ENCODE measurements around the gene ZFYVE19. TPM values are rescaled to one million over a fixed set of nuclear protein-coding genes. Genes with fewer than 3 reads are reported as not detected.

ZFYVE19 gene
- total RNA-seq, 1 donor, result 32.3 TPM

DNA sequence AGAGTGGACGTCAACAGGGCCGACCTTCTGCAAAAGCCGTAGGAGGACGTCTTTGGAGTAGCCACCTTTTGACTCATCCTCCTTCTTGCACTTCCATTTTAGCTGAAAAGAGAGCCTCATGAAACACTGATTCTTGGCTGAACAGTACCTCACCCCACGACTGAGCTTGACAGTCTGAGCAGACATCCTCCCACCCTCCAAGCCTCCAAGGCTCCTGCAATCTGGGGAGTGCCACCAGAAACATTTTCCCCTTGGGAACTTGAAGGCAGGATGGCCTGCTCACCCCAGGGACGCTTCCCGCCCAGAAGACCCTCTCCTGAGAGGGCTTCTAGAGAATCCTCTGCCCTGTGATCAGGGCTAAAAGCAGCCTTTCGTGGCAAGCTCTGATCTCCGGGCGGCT is 31.9 kb upstream of the ZFYVE19 start:
- no peak for DNase-seq (ENCODE audit: low read depth in 2 of 3, low spot score in 2 of 3)

DNA sequence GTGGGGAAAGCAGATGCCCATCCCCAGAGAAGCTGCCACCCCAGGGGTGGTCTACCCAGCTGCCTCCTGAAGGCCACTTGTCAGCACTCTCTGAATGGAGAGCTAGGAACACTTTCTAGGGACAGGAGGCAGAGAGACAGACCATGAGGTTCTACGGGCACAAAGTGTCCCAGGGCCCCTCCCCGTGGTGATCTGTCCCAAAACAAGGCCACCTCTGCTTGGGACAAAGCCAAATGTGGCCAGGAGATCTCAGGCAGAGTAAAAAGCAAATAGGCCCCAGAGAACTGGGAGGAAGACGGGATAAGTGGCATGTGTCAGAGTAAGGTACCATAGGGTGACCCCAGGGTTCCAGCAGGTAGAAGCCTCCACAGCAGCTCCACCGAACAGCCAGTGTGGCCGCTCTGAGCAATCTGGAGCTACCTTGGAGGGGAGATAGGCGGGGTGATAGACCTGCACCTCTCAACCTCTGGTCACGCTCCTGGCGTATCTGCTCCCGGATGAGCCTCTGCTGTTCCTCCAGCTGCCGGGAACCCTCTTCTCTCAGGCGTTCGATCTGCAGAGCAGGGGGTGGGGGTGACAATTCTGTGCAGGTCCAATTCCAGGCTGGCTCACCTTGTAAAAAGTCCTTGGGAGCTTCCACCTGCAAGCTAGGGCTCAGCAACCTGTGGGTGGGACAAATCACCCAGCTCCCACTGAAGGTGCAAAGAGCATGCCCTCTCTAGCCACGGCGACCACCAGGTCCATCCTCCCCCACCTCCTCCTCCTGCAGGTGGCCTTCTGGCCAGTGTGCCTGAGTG is 31.0 kb upstream of the ZFYVE19 start:
- no peak for DNase-seq (ENCODE audit: low read depth in 2 of 3, low spot score in 2 of 3)

DNA sequence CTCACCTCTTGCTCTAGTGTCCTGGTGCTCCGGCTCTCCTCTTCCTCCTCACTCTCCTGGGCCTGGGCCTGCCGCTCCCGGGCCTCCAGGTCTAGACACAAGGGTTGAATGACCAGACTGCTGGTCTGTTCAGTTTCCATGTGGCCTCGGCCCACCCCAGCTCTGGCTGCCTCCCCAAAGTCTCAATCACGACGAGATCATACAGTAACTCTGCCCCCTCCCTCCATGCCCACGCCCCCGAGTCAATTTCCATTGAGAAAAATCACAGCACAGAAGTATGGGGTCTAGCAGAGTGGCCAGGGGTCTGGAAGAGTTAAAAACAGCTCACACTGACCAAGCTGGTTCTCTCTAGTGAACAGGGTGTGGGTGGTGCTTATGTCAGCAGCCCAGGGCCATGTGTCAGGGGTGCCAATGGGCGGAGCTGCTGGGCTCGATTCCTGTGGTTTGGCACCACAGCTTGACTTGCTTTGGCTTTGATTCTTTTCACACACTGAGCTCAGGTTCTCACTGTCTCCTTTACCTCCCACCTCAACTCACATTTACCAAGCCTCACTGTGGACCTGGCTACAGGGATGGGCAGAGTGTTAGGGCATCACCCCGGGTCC is 30.2 kb upstream of the ZFYVE19 start:
- no peak for DNase-seq (ENCODE audit: low read depth in 2 of 3, low spot score in 2 of 3)

DNA sequence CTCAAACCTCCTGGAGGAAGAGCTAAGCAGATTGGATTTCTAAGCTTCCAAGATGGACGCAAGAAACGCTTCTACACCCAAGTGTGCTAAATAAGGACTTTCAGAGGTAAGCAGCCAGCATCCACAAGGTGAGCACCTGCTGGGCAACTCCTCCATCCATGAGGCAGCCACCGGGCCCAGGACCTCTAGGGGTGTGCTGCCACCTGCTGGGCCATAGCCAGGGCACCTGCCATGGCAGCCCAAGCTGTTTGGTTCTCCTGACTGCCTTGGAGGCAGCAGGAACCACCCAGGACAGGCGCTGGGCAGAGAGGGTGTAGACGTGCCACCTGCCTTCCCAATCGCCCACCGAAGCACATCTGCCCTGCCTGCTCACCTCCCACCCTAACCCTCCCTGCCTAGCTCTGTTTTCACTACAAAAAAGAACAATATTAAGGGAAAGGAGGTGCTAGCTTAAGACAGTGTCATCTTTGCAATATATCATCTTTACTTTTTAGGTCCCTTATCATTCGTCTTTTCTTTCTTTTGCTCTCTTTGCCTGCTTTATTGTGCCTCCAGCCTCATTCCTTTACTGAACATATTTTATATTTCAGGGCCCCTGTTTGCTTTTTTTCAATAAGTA is 24.2 kb upstream of the ZFYVE19 start:
- peak in 2 of 3 donors; percentile 62 to 79 for DNase-seq (ENCODE audit: low read depth in 2 of 3, low spot score in 2 of 3)

DNA sequence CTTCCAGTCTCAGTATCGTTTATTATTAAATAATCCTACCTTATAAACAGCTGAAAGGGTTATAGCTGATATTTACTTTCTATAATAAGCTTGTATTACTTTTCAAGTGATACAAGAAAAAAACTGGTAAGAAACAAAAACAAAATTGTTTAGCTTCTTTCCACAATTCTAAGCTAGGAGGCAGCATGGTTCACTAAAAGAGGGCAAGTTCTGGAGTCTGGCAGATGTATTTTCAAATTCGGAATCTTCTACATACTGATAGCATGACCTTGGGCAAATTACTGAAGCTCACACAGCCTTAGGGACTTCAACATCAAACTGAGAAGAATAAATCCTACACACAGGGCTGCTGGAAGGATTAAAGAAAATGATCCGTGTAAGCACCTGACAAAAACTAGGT is 21.7 kb upstream of the ZFYVE19 start:
- no peak for DNase-seq (ENCODE audit: low read depth in 2 of 3, low spot score in 2 of 3)

DNA sequence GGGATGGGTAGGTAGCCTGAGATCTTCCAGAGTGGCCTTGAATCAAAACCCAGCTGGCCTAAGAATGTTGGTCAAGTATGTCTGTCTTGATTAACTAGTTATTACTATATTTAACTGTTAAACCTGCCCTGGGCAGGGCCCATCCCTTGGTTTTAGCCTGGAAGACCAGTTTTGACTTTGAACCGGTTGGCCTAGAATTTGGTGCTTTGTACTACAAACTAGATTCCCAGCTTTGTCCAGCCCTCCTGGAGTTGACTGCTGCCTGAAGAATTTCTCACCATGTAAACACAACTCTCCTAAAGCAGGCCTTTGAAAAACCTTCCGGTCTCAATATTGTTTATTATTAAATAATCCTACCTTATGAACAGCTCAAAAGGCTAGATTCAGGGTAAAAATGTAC is 21.1 kb upstream of the ZFYVE19 start:
- no peak for DNase-seq (ENCODE audit: low read depth in 2 of 3, low spot score in 2 of 3)

DNA sequence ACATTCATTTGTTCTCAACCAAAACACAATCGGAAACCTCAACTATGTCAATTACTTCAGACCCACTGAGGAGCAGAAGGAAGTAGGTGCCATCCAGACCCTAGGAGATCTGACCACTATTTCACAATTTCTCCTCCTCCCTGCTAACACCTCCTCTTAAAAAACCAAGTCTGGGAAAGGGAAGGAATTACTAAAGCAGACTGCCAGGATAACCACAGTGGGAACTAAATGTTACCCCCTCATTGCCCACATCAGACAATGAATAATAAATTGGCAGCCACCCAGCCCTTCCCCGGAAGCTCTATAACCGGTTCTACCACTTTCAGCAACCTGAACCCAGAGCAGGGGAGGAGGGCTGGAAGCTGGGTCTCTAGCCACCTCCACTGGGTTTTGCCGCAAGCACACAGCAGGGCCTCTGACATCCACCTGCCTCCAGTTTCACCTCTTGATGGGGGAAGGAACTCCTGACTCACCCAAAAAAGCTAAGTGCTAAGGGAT is 19.5 kb upstream of the ZFYVE19 start:
- peak in 1 of 3 donors; percentile 34 for DNase-seq (ENCODE audit: low read depth in 2 of 3, low spot score in 2 of 3)

DNA sequence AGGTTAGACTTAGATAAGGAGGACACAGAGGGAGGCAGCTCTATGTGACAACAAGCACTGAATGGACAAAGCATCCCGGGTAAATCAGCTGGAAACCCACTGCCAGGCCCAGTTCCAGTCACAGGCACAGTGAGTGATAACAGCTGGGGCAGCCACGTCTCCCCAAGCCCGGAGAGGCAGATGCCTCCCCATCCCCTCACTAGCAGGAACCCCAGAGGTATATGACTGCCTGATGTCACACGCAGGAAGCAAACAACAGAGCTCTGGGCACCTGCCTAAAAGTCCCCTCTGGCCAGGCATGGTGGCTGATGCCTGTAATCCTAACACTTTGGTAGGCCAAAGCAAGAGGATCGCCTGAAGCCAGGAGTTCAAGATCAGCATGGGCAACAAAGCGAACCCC is 18.9 kb upstream of the ZFYVE19 start:
- no peak for DNase-seq (ENCODE audit: low read depth in 2 of 3, low spot score in 2 of 3)

DNA sequence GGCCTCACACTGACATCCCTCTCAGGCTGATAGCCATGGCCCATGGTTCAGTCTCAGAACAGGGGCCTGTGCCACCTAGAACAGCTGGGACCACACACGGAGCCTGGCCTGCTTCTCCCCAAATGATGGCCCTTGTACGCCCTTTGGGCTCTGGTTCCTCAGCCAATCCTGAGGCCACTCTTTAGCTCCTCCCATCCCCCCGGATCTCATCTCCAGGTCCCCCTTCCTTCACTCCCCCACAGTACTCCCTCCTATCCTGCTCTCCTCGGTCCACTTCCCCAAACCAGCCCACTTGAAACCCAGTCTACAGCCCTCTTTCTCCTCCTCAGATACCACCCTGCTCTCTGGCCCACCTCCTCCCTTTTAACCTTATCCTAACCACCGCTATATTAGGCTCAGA is 17.8 kb upstream of the ZFYVE19 start:
- DNase-seq (ENCODE audit: low read depth in 2 of 3, low spot score in 2 of 3), result no peak

DNA sequence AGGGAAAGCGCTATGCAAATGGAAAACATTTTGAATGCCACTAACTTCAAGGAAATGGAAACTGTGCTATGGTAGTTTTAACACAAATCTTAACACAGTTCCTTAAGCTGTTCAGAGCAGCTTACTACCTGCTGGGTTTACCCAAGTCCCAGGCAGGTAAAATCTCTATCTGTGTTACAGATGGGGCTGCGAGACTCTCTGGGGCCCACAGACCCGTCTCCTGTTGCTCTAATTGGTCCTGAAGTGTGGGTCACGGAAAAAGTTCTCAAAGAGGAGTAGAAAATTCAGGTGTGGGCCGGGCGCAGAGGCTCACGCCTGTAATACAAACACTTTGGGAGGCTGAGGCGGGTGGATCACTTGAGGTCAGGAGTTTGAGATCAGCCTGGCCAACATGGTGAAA is 16.9 kb upstream of the ZFYVE19 start:
- no peak for DNase-seq (ENCODE audit: low read depth in 2 of 3, low spot score in 2 of 3)

DNA sequence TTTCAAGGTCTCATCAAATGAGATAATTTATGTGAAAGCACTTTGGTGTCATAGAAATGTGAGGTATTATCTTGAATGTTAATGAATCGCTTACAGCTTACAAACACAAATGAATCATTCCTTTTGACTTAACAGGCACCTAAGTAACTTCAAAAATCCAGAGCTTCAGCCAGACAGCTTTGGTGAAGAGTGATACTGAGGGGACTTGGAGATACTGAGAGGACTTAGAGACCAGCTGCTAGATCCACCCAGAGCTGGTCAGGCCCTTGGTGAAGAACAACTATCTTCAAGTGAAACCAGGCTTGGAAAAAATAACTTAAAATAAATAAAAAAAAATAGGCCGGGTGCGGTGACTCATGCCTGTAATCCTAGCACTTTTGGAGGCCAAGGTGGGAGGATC is 16.2 kb upstream of the ZFYVE19 start:
- no peak for DNase-seq (ENCODE audit: low read depth in 2 of 3, low spot score in 2 of 3)

DNA sequence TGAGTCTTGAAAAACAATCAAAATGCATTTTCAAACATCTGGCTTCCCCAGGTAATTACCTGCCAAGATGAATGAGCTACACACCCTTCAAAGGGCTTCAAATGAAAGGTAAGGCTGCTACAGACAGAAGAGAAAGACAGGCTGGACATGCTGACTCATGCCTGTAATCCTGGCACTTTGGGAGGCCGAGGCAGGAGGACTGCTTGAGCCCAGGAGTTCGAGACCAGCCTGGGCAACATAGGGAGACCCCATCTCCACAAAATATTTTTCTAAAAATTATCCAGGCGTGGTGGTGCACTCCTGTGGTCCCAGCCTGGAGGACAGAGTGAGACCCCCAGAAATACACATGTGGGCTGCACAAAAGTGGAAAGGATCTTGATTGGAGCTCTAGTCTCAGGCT is 14.5 kb upstream of the ZFYVE19 start:
- DNase-seq (ENCODE audit: low read depth in 2 of 3, low spot score in 2 of 3), result no peak

DNA sequence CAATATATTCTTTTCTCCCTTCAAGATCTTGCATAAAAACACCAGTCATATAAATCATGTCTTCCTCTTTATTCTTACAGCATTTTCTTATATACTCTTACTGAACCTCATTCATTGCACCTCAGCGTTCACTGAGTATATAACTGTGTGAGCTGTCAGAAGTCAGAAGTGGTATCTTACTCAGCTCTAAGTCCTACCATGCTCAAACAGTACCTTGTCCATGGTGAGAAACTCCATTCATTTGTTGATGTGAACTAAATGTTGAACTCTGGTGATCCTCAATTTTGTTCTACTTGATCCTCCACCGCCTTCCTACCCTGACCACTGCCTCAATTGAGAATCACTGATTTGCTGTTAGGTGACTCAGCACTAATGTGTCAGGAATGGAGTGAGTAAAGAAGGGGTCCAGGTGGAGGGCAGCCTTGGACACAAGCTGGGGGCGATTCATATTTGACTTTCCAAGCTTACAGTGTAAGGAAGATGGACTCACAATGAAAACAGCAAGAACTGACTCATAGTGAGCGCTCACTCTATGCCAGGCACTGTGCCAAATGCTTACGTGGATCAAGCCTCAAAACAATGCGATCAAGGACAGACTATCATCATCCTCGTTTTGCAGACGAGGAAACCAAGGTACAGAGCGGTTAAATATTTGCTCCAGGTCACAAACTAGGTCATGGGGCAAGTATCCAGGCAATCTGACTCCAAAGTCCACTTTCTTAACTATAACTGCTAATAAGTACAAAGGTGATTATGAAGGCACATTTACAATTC is 13.5 kb upstream of the ZFYVE19 start:
- no peak for DNase-seq (ENCODE audit: low read depth in 2 of 3, low spot score in 2 of 3)

DNA sequence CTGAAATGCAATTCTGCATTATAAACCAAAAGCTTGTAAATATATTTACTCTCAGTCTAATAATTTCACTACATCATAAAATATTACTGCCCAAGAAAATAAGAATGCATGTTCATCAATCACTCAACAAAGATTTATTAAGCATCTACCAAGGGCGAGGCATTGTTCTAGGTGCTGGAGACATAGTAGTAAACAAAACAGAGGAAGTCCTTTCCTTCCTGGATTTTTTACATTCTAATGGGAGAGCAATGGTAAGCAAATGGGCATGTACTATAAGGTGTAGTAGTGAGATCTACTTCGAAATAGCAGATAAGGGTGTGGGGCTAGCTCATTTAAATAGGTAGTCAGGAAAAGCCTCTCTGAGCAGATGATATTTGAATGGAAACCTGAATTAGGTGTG is 10.8 kb upstream of the ZFYVE19 start:
- DNase-seq (ENCODE audit: low read depth in 2 of 3, low spot score in 2 of 3), result no peak

DNA sequence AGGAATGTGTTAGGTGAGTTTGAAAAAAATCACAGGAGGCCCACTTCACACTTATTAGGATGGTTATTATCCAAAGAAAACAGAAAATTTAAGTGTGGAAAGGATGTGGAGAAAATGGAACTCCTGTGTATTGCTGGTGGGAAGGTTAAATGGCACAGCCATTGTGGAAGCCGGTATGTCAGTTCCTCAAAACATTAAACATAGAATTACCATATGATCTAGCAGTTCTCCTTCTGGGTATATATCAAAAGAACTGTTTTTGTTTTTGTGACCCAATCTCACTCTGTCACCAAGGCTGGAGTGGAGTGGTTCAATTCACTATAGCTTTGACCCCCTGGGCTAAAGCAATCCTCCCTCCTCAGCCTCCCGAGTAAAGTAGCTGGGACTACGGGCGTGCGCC is 10.4 kb upstream of the ZFYVE19 start:
- DNase-seq (ENCODE audit: low read depth in 2 of 3, low spot score in 2 of 3), result peak in 1 of 3 donors; percentile 29

DNA sequence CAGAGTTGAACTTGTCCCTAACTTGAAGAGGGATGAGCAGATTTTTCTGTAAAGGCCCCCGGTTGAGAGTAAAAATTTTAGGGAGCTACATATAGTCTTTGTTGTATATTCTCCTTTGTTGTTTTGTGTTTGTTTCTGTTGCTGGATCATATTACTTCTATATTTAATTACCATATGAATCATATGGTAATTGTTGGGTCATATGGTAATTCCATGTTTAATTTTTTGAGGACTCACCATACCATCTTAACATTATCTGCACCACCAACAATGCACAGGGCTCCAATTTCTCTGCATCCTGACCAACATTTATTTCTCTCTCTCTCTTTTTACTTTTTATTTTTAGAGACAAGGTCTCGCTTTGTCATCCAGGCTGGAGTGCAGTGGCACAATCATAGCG is 7.4 kb upstream of the ZFYVE19 start:
- no peak for DNase-seq (ENCODE audit: low read depth in 2 of 3, low spot score in 2 of 3)

DNA sequence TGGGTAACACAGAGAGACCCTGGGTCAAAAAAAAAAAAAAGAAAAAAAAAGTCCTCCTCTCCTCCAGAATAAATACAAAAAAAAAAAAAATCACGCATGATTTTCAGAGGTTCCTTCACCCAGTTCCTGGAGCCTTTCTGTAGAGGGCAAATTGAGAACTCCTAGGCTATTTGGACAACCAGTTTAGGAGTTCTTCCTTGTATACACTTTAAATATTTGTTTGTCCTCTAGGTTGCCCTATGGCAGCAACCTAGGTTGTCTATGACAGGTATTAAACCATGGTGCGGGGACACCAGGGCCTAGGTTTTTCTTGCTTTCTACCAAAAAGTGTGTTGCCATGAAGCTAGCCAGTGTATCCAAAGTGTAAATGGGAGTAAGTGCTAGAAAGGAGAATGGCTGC is 3.8 kb upstream of the ZFYVE19 start:
- no peak for DNase-seq (ENCODE audit: low read depth in 2 of 3, low spot score in 2 of 3)

DNA sequence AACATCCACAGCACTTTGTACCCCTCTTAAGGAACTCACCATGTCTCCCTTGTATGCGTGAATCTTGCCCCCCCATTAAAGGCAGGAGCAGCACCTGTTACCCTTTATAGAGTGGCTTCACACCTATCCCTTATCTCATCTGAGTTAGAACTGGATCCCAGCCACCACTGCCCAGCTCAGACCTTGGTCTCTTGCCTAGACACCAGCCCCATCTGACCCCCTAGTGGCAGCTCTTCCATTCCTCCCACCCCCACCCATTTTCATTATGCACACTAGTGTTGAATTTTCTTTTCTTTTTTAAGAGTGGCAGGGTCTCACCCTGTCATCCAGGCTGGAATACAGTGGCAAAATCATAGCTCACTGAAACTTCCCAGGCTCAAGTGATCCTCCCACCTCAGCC is 3.2 kb upstream of the ZFYVE19 start:
- DNase-seq (ENCODE audit: low read depth in 2 of 3, low spot score in 2 of 3), result no peak

DNA sequence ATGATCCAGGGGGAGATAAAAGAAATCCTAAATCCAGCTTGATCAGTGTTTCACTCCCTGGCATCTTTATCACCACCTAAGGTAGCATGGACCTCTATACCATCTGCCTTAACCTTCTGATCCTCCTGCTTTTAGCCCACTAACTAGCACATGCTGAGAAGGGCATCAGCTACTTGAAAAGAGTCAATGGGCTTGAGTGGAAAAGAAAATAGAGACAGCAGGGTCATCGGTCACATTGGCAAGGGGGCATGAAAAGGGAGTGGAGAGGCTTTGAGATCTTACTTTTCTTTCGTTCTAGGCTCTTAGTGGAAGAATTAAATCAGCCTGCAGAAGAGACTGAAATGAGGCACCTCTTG is 239 bp upstream of the ZFYVE19 start:
- no peak for DNase-seq (ENCODE audit: low read depth in 2 of 3, low spot score in 2 of 3)

DNA sequence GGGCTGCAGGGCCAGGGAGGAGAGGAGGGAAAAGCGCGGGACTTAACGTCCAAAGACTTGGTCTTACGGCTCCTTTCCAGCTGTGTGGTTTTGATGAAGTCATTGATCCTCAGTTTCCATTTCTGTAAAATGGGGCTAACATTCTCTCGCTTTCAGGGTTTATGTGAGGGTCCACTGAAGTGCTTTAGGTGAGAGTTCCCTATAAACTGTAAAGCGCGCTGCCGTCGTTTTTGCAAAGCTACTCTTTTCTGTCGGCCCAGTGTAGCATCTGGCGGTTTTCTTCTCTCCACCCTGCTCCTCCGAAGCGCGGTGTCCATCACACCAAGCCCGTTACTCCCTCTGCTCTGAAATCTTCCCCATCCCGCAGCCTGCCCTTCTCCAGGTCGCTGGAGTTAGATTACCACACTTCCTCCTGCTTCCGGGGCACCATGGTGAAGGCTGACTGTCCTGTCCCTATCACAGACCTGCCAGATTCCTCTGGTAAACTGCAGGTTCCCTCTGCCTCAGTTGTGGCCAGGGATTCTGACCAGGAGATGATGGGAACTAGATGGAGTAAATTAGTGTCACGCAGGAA is 1.1 kb downstream of the ZFYVE19 start:
- DNase-seq (ENCODE audit: low read depth in 2 of 3, low spot score in 2 of 3), result no peak

DNA sequence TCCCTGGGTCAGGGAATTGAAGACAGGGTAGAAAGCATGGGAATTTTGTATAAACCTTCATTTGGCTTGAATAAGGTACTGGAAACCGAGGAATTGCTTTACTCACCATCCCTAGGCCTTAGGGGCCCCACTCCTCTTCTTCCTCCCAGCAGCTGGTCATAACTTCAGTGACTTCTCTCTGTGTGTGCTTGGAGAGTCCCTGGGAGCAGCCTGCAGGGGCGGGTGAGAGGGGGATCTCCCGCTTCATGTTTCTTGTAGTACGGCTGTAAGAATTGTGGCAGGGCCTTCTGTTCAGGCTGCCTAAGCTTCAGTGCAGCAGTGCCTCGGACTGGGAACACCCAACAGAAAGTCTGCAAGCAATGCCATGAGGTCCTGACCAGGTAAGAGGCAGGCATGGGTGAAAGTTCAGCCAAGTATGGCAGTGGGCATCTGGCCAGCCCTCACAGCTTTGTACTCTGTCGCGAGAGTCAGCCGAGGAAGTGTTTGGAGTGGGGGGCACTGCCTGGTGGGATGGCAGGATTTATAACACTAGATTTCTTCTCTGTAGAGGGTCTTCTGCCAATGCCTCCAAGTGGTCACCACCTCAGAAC is 2.1 kb downstream of the ZFYVE19 start:
- no peak for DNase-seq (ENCODE audit: low read depth in 2 of 3, low spot score in 2 of 3)
